ENCODE results near the gene CNTN4. TPM values are rescaled to one million over a fixed set of nuclear protein-coding genes. Genes with fewer than 3 reads are reported as not detected.

Gene CNTN4
- total and polyA plus RNA-seq, 2 of the 8 experiments (the other 6 are each of a cell fraction or from before 2014, with no cell fraction given), result 0.41 to 2.2 TPM

DNA sequence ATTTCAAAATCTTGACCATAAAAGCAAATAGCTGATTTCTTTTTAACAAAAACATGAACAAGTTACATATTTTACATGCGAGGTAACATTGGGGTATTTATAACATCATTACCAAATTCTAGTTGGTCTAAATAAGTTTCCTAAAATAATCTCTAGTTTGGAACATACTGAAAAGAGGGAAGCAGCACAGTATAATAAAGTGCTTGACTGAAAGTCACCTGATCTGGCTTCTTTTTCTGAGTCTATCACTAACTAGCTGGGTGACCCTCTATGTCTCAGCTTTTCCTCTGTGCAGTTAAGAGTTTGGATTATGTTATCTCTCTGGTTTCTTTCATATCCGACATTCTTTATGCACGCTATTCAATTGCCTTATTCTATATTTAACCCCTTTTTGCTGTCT is 19.8 kb upstream of the CNTN4 start:
- Histone ChIP-seq H3K9me3 (ENCODE audit: insufficient read depth in 2 of 2, low read depth in 1 of 2, low read length in 1 of 2) (no peaks in the 10 kb centered on the region; a peak in 1 of 4 replicates), H4K91ac (replicated peaks; ENCODE audit: insufficient read length, low read length) (no peak overlapping the region), H4K5ac (ENCODE audit: insufficient read length, low read depth, low read length) (no peak overlapping the region), H2BK120ac (replicated peaks; ENCODE audit: low read depth, low read length) (no peak overlapping the region), H3K56ac (replicated peaks; ENCODE audit: insufficient read length, low read depth, low read length) (no peak overlapping the region), H2AK5ac (ENCODE audit: low read depth, low read length) (no peak overlapping the region), H3K27ac (ENCODE audit: low read depth, low read length) (no peak overlapping the region), H2AFZ (ENCODE audit: low read length) (no peak overlapping the region), H3K9ac (replicated peaks in 1 of 4; ENCODE audit: extremely low read depth in 1 of 4, low read depth in 3 of 4, low read length in 3 of 4) (no peak overlapping the region), H4K20me1 (replicated peaks in 1 of 2; ENCODE audit: control insufficient read depth in 1 of 2, insufficient read depth in 2 of 2, low read length in 2 of 2) (no peaks in the 10 kb centered on the region), H3K23me2 (ENCODE audit: low read depth, low read length) (no peaks in the 10 kb centered on the region), H3K36me3 (ENCODE audit: control insufficient read depth in 2 of 4, insufficient read depth in 4 of 4, low read length in 3 of 4) (no peaks in the 10 kb centered on the region), H3K4me2 (ENCODE audit: insufficient read depth in 1 of 2, low read depth in 2 of 2, low read length in 2 of 2) (no peak overlapping the region), H3K18ac (ENCODE audit: extremely low read depth, low read length) (no peak overlapping the region), H2BK15ac (ENCODE audit: low read length) (no peak overlapping the region), H3K23ac (ENCODE audit: insufficient read length) (no peak overlapping the region), H4K8ac (ENCODE audit: extremely low read depth, insufficient read depth, low read length) (no peak overlapping the region), H3K14ac (ENCODE audit: insufficient read length) (no peak overlapping the region), H2BK12ac (ENCODE audit: low read depth, low read length) (no peak overlapping the region), H3K4me3 (ENCODE audit: extremely low read depth in 1 of 4, insufficient read depth in 2 of 4, low read depth in 3 of 4, low read length in 4 of 4) (no peak overlapping the region), H3K4me1 (replicated peaks in 1 of 4; ENCODE audit: control insufficient read depth in 3 of 4, insufficient read depth in 4 of 4, low read length in 3 of 4) (no peaks in the 10 kb centered on the region), H3K79me1 (ENCODE audit: low read depth, low read length) (no peaks in the 10 kb centered on the region), H2BK5ac (ENCODE audit: low read depth, low read length) (no peak overlapping the region), H3K27me3 (replicated peaks in 1 of 4; ENCODE audit: control insufficient read depth in 3 of 4, extremely low read depth in 1 of 4, insufficient read depth in 3 of 4, low read length in 3 of 4) (no peaks in the 10 kb centered on the region), H3K4ac (replicated peaks; ENCODE audit: insufficient read length, low read depth, low read length) (no peak overlapping the region), H3K79me2 (ENCODE audit: control insufficient read depth in 1 of 2, insufficient read depth in 2 of 2, low read length in 2 of 2) (no peaks in the 10 kb centered on the region), H2BK20ac (ENCODE audit: low read length) (no peak overlapping the region)
- FAIRE-seq (no peak), DNase-seq (ENCODE audit: low read depth in 1 of 2, low spot score in 2 of 2) (no peak)
- CTCF ChIA-PET (ENCODE audit: partially characterized antibody), result no interaction called here
- POLR2A ChIA-PET (ENCODE audit: partially characterized antibody), result no interaction called here
- WGBS, 2 experiments (ENCODE audit: extremely low coverage in 1 of 2, insufficient coverage in 1 of 2, insufficient read length in 1 of 2, insufficient replicate concordance in 2 of 2, low coverage in 1 of 2, low lambda C conversion rate in 2 of 2, missing lambda C conversion rate in 1 of 2), result 91% methylated on average over 3 of the region's 3 CpGs; no CpG with 5 or more reads in 1 of the 2 experiments
- no peak for TF ChIP-seq SP4 (IDR thresholded peaks at IDR 0.05; ENCODE audit: low read length)
- no peak for TF ChIP-seq JUN (IDR thresholded peaks at IDR 0.05; ENCODE audit: low read depth, low read length)
- no peak for TF ChIP-seq BRCA1 (IDR thresholded peaks at IDR 0.05; ENCODE audit: low read depth, low read length)
